Breast epithelium (tissue), 4 donors: ENCODE data around the gene PRRC2B. TPM values are rescaled to one million over a fixed set of nuclear protein-coding genes. Genes with fewer than 3 reads are reported as not detected.

Experiments
- DNase-seq, 2 donors: peaks; one replicate each; pipeline ENCODE4 v3.0.0-alpha.2; 2019; ENCODE audit warnings: low spot score in 2 of 2
- H3K27ac ChIP-seq, 2 donors: fragments of 200-600 bp; sonication (generic) in 1 of 2; one replicate each; pipeline ENCODE4 v1.5.1; 2016 to 2019; ENCODE audit warnings: mild to moderate bottlenecking in 1 of 2
- H3K27me3 ChIP-seq, 2 donors: fragments of 200-600 bp; sonication (generic) in 1 of 2; one replicate each; pipeline versions ENCODE4 v1.5.1 to v1.6.0; 2017 to 2019; ENCODE audit warnings: control low read depth in 1 of 2, mild to moderate bottlenecking in 1 of 2
- H3K36me3 ChIP-seq: fragments of 200-600 bp; one replicate; pipeline ENCODE4 v1.5.1; 2019
- H3K4me1 ChIP-seq, 2 donors: fragments of 200-600 bp; sonication (generic); one replicate each; pipeline ENCODE4 v1.5.1; 2016 to 2019; ENCODE audit warnings: control low read depth in 1 of 2
- H3K4me3 ChIP-seq, 3 donors: fragments of 200-600 bp; sonication (generic); 1 replicate in 2 of 3; 2 replicates in 1 of 3; pipeline ENCODE4 v1.5.1; 2016 to 2019; ENCODE audit warnings: mild to moderate bottlenecking in 3 of 3, moderate library complexity in 2 of 3
- H3K9me3 ChIP-seq, 2 donors: fragments of 200-600 bp; sonication (generic) in 1 of 2; one replicate each; pipeline ENCODE4 v1.5.1; 2016 to 2019; ENCODE audit warnings: control low read depth in 1 of 2
- CTCF ChIP-seq, 3 donors: fragments of 450-650 bp; IDR thresholded peaks; one replicate each; pipeline ENCODE4 v1.5.1; 2016 to 2017; ENCODE audit warnings: antibody characterized with exemption in 3 of 3, mild to moderate bottlenecking in 3 of 3, moderate library complexity in 3 of 3
- POLR2A ChIP-seq: fragments of 450-650 bp; IDR thresholded peaks from one replicate; pipeline ENCODE4 v1.6.1; 2016; ENCODE audit warnings: antibody characterized with exemption, mild to moderate bottlenecking, moderate library complexity
- POLR2AphosphoS5 ChIP-seq, 3 donors: sonication (generic); formaldehyde crosslinking; IDR thresholded peaks; one replicate each; pipeline ENCODE4 v1.6.1; 2017; ENCODE audit warnings: antibody characterized with exemption in 3 of 3
- intact Hi-C: fragments of 100-400 bp; cut with DNase I; formaldehyde crosslinking; loops from one replicate; pipeline ENCODE4 v1.15.1; 2023; ENCODE audit warnings: low total_unique reads
- total RNA-seq, 3 donors: library from RNA; depleted of rRNA; stranded (reverse); fragments of >200 nt; gene quantifications; one replicate each; pipeline ENCODE4 v1.1.0, GENCODE V29; 2016

The PRRC2B gene
- total RNA-seq, 3 donors from 2014 or later = 95.9 to 143 (median 102) TPM

GRCh38 chr9:131529597-131530545, 136.0 kb downstream of the PRRC2B start:
- H3K4me3 ChIP-seq = peak overlapping the region; percentile 96 to 100 (median 99)
- intact Hi-C loops = no loop called here
- peaks cover 4% of the 10 kb centered on the region for H3K36me3 ChIP-seq
- H3K27ac ChIP-seq = peak overlapping the region; percentile 63 to 73
- DNase-seq = no peak
- TF ChIP-seq POLR2A = no peak
- TF ChIP-seq POLR2AphosphoS5 (IDR thresholded peaks at IDR 0.05) = no peak
- TF ChIP-seq CTCF (IDR thresholded peaks at IDR 0.05) = no peak
- no peaks in the 10 kb centered on the region for H3K27me3 ChIP-seq
- no peaks in the 10 kb centered on the region for H3K9me3 ChIP-seq
- peaks cover 9 to 10% of the 10 kb centered on the region in 2 donors for H3K4me1 ChIP-seq

- H3K9me3 ChIP-seq = no peaks in the 10 kb centered on the region
- no peaks in the 10 kb centered on the region for H3K27me3 ChIP-seq
- intact Hi-C loops = no loop called here
- peak overlapping the region; percentile 96 to 100 (median 99) for H3K4me3 ChIP-seq
- H3K4me1 ChIP-seq = peaks cover 9 to 10% of the 10 kb centered on the region in 2 donors
- peak in 1 of 2 donors; percentile 41 for DNase-seq
- no peak for TF ChIP-seq POLR2AphosphoS5 (IDR thresholded peaks at IDR 0.05)
- TF ChIP-seq CTCF (IDR thresholded peaks at IDR 0.05) = no peak
- no peak for TF ChIP-seq POLR2A
- H3K27ac ChIP-seq = peak overlapping the region; percentile 63 to 73
- H3K36me3 ChIP-seq = no peaks in the 10 kb centered on the region
Observed at GRCh38 chr9:131530546-131530919, 136.6 kb downstream of the PRRC2B start.

DNA sequence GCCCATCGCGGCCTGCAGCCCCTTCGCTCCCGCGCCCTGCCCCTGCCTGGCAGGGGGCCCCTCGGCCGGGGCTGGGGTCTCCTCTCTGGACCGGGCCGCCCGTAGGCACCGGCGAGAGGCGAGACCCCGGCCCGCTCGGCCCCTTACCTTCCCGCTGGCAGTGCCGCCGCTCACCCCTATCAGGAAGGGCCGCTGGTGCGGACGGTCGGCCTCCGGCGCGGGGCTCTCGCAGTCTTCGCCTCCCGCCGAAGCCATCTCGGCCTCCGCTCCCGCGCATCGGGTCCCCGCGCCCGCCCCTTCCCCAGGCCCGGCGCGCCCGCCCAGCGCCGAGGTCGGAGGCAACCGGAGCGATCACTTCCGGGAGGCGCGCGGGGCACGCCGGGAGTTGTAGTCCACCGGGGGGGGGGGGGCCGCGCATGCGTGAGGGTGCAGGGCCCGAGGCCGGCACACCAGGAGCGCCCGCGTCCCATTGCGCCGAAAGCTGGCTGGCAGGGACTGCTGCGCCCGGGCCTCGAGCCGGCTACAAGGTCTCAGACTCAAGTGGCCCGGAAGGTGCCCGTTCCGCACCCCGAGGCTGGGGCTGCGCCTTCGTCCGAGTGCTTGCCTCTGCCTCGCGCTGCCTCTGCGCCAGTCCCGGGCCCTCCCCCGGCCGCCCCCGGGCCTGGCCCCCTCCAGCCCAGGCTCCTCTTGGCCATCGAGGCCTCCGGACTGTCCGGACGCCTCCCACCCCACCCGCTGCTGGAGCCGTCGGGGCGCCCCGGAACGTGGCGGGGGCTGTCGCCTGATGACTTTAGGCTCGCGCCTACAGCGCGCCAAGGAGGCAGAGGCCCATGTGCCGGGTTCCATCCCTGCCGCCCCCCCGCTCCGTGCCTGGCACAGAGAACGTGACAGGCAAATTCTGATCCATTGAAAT, 137.3 kb downstream of the PRRC2B start, which contains the start of gene UCK1:
Gene UCK1 (minus strand): TSS at position 344 of the 913 bp plus-strand sequence. CDS start 89 bp downstream, at position 255.
- Histone ChIP-seq H3K9me3 (no peaks in the 10 kb centered on the region), H3K27me3 (no peaks in the 10 kb centered on the region), H3K4me3 (peak within 1 kb of the TSS; percentile 96 to 100 (median 99)), H3K27ac (peak within 1 kb of the TSS; percentile 63 to 73), H3K4me1 (peaks cover 9 to 10% of the 10 kb centered on the region in 2 donors), H3K36me3 (no peaks in the 10 kb centered on the region)
- peak; percentile 45 to 65 for DNase-seq
- TF ChIP-seq POLR2A = peak; percentile 30
- peak; percentile 18 to 50 (median 32) for TF ChIP-seq POLR2AphosphoS5 (IDR thresholded peaks at IDR 0.05)
- TF ChIP-seq CTCF (IDR thresholded peaks at IDR 0.05) = no peak
- intact Hi-C loops = no loop called here

DNA sequence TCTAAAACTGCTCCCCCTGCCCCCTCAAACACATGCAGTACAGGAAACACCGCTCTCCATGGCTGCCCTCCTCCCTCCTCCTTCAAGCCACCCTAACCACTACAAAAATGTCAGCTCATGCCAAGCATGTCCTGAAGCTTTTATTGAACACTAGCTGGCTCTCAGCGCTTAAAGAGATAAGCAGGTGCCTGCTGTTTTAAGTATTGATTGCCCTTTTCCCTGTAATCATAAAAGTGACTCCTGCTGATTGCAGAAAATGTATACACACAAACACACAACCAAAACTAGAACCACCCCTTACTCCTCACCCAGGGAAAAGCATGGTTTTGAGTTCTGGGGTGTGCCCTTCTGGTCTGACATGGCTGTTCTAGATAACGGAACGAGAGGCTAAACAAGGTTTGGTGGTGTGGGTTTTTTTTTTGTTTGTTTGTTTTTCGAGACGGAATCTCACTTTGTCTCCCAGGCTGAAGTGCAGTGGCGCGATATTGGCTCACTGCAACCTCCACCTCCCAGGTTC, 140.9 kb downstream of the PRRC2B start:
- TF ChIP-seq POLR2AphosphoS5 (IDR thresholded peaks at IDR 0.05) (no peak), POLR2A (no peak), CTCF (IDR thresholded peaks at IDR 0.05) (no peak)
- Histone ChIP-seq H3K4me3 (no peak overlapping the region), H3K4me1 (peaks cover 6 to 7% of the 10 kb centered on the region in 2 donors), H3K9me3 (no peaks in the 10 kb centered on the region), H3K36me3 (no peaks in the 10 kb centered on the region), H3K27me3 (no peaks in the 10 kb centered on the region), H3K27ac (no peak overlapping the region)
- DNase-seq = no peak
- intact Hi-C loops = no loop called here
